Measurements from ENCODE around the gene SERPINA12.

- TF ChIP-seq CTCF (IDR thresholded peaks at IDR 0.05; ENCODE audit: low read depth, low read length, poor library complexity, severe bottlenecking) (no peak), EZH2phosphoT487 (IDR thresholded peaks at IDR 0.05; ENCODE audit: borderline replicate concordance, low read length) (no peak)
Observed at GRCh38 chr14:94501588-94502516, 7.4 kb downstream of the SERPINA12 start.
